CD4-positive, alpha-beta T cell (primary cell): ENCODE data around the gene MYD88. TPM values are rescaled to one million over a fixed set of nuclear protein-coding genes. Genes with fewer than 3 reads are reported as not detected.

ENCODE experiments used
- ATAC-seq: fragments of 200-7000 bp; cut with Tn5 transposase; one replicate; pipeline ENCODE4 v1.10.0; 2022; ENCODE audit warnings: mild to moderate bottlenecking; ENCODE audit not compliant: poor library complexity
- CTCF ChIA-PET: fragments of 350-600 bp; sonication (Branson Sonifier 250); formaldehyde crosslinking; loops from one replicate; lab custom pipeline; 2021; ENCODE audit warnings: antibody characterized with exemption, inconsistent platforms; lab: Charles Lee
- POLR2A ChIA-PET: fragments of 350-600 bp; sonication (Branson Sonifier 250); formaldehyde crosslinking; loops from one replicate; lab custom pipeline; 2021; ENCODE audit warnings: antibody characterized with exemption, inconsistent platforms; lab: Charles Lee
- DNase-seq, 14 experiments: peaks; one replicate each; pipeline ENCODE4 v3.0.0-alpha.2; 2013 to 2020; ENCODE audit warnings: mixed read lengths in 2 of 14
- H3K27ac ChIP-seq, 2 donors: one replicate each; pipeline versions ENCODE4 v1.5.1 to v1.7.0; 2013; ENCODE audit warnings: low read length in 2 of 2, low read depth in 1 of 2, mild to moderate bottlenecking in 1 of 2
- H3K27me3 ChIP-seq, 2 experiments: 1 replicate in 1 of 2; 2 replicates in 1 of 2; pipeline versions ENCODE4 v1.6.1 to v1.7.0; 2013; ENCODE audit warnings: low read length in 2 of 2, control low read depth in 1 of 2, mild to moderate bottlenecking in 1 of 2, moderate library complexity in 1 of 2; ENCODE audit not compliant: insufficient read depth in 2 of 2, control insufficient read depth in 1 of 2
- H3K36me3 ChIP-seq: one replicate; pipeline ENCODE4 v1.6.1; 2013; ENCODE audit warnings: low read length, control low read depth; ENCODE audit not compliant: insufficient read depth
- H3K4me1 ChIP-seq: one replicate; pipeline ENCODE4 v1.6.1; 2013; ENCODE audit warnings: low read length, control low read depth; ENCODE audit not compliant: insufficient read depth
- H3K4me3 ChIP-seq: one replicate; pipeline ENCODE4 v1.5.1; 2013; ENCODE audit warnings: mild to moderate bottlenecking, low read length, moderate library complexity
- H3K9me3 ChIP-seq, 2 experiments: 1 replicate in 1 of 2; 2 replicates in 1 of 2; pipeline versions ENCODE4 v1.6.1 to v1.7.0; 2013; ENCODE audit warnings: low read length in 2 of 2, mild to moderate bottlenecking in 2 of 2, control low read depth in 1 of 2, moderate library complexity in 1 of 2; ENCODE audit not compliant: control insufficient read depth in 1 of 2, insufficient read depth in 1 of 2
- H3K27ac Mint-ChIP-seq: one replicate; pipeline ENCODE4 v1.8.0; 2020; ENCODE audit warnings: mixed read lengths
- H3K27me3 Mint-ChIP-seq: one replicate; pipeline ENCODE4 v1.8.0; 2021; ENCODE audit warnings: mixed read lengths
- H3K36me3 Mint-ChIP-seq: one replicate; pipeline ENCODE4 v1.8.0; 2021; ENCODE audit warnings: low read depth, mixed read lengths
- H3K4me1 Mint-ChIP-seq: one replicate; pipeline ENCODE4 v1.8.0; 2021; ENCODE audit warnings: low read depth, mixed read lengths
- H3K4me3 Mint-ChIP-seq: one replicate; pipeline ENCODE4 v1.8.0; 2020; ENCODE audit warnings: mild to moderate bottlenecking, mixed read lengths
- H3K9me3 Mint-ChIP-seq: one replicate; pipeline ENCODE4 v1.8.0; 2020; ENCODE audit warnings: mixed read lengths
- CTCF ChIP-seq: fragments of 200-600 bp; IDR thresholded peaks from one replicate; pipeline ENCODE4 v1.8.0; 2022; ENCODE audit warnings: antibody characterized with exemption, mild to moderate bottlenecking
- intact Hi-C, 2 experiments: fragments of 100-400 bp; cut with DNase I in 1 of 2; cut with micrococcal nuclease in 1 of 2; formaldehyde crosslinking; loops; one replicate each; pipeline versions ENCODE4 v1.15.1 to v1.9.0; 2023 to 2025; cut with DNase I, micrococcal nuclease
- total RNA-seq, 174 experiments: library from RNA in 2 of 174; stranded (reverse) in 2 of 174; gene quantifications; one replicate each; pipeline ENCODE4 v1.2.3 and lab custom pipeline; 2021 to 2026

MYD88 gene
- total RNA-seq, 2 experiments from 2014 or later, result 26.9 to 27.2 TPM

GRCh38 chr3:38142959-38143358 lies 4.5 kb downstream of the MYD88 start:
- peaks cover 34% of the 10 kb centered on the region for H3K4me1 Mint-ChIP-seq
- no peak overlapping the region for H3K4me3 Mint-ChIP-seq
- peaks cover 32% of the 10 kb centered on the region for H3K4me1 ChIP-seq
- H3K4me3 ChIP-seq, result no peak overlapping the region
- CTCF ChIA-PET, result no interaction called here
- no peak overlapping the region for H3K27ac ChIP-seq
- intact Hi-C loops, result no loop called here
- ATAC-seq (no peak), DNase-seq (no peak)
- H3K9me3 Mint-ChIP-seq, result no peaks in the 10 kb centered on the region
- no peaks in the 10 kb centered on the region for H3K27me3 ChIP-seq
- H3K9me3 ChIP-seq, result peaks cover 0 to 17% of the 10 kb centered on the region in 2 experiments
- TF ChIP-seq CTCF, result no peak
- no peaks in the 10 kb centered on the region for H3K27me3 Mint-ChIP-seq
- H3K27ac Mint-ChIP-seq, result no peak overlapping the region
- peaks cover 51% of the 10 kb centered on the region for H3K36me3 Mint-ChIP-seq
- peaks cover 24% of the 10 kb centered on the region for H3K36me3 ChIP-seq
- POLR2A ChIA-PET, result interaction anchor here (2.1 kb wide), 1 partner anchor 22 kb away, joined by 16 read pairs; the partner anchor contains the start of gene OXSR1

- intact Hi-C loops, result no loop called here
- no peaks in the 10 kb centered on the region for H3K9me3 Mint-ChIP-seq
- Histone ChIP-seq H3K9me3 (peaks cover 0 to 17% of the 10 kb centered on the region in 2 experiments), H3K36me3 (peaks cover 24% of the 10 kb centered on the region), H3K4me3 (no peak overlapping the region), H3K27me3 (no peaks in the 10 kb centered on the region), H3K4me1 (peaks cover 28% of the 10 kb centered on the region), H3K27ac (no peak overlapping the region)
- no peak overlapping the region for H3K4me3 Mint-ChIP-seq
- H3K36me3 Mint-ChIP-seq, result peaks cover 46% of the 10 kb centered on the region
- H3K27me3 Mint-ChIP-seq, result no peaks in the 10 kb centered on the region
- ChIA-PET POLR2A (no interaction called here), CTCF (no interaction called here)
- H3K4me1 Mint-ChIP-seq, result peaks cover 31% of the 10 kb centered on the region
- no peak overlapping the region for H3K27ac Mint-ChIP-seq
- DNase-seq (no peak), ATAC-seq (no peak)
- no peak for TF ChIP-seq CTCF
These were observed 5.0 kb downstream of the MYD88 start for GRCh38 chr3:38143511-38143910.

GRCh38 chr3:38146504-38146903 lies 8.0 kb downstream of the MYD88 start:
- no peak overlapping the region for H3K4me3 ChIP-seq
- H3K27ac Mint-ChIP-seq, result no peak overlapping the region
- peaks cover 23% of the 10 kb centered on the region for H3K36me3 Mint-ChIP-seq
- no peaks in the 10 kb centered on the region for H3K9me3 Mint-ChIP-seq
- H3K27me3 ChIP-seq, result no peaks in the 10 kb centered on the region
- intact Hi-C loops, result no loop called here
- no peak overlapping the region for H3K27ac ChIP-seq
- no peak for DNase-seq
- H3K4me1 ChIP-seq, result peaks cover 10% of the 10 kb centered on the region
- ATAC-seq, result no peak
- H3K4me1 Mint-ChIP-seq, result peaks cover 23% of the 10 kb centered on the region
- no peak overlapping the region for H3K4me3 Mint-ChIP-seq
- no peak for TF ChIP-seq CTCF
- no peaks in the 10 kb centered on the region for H3K27me3 Mint-ChIP-seq
- ChIA-PET POLR2A (no interaction called here), CTCF (no interaction called here)
- peaks cover 0 to 17% of the 10 kb centered on the region in 2 experiments for H3K9me3 ChIP-seq
- H3K36me3 ChIP-seq, result peaks cover 12% of the 10 kb centered on the region
